GM18526 (cell line): ENCODE data around the gene DENND4A.

ENCODE experiments used
- POLR2A ChIP-seq: IDR thresholded peaks from 3 replicates; pipeline ENCODE4 v1.6.1; 2011; ENCODE audit not compliant: insufficient read length; ENCODE audit errors: extremely low read depth

DENND4A gene

GRCh38 chr15:65772930-65773329 lies 19.2 kb downstream of the DENND4A start:
- no peak for TF ChIP-seq POLR2A

- no peak for TF ChIP-seq POLR2A
These were observed 20.2 kb downstream of the DENND4A start for GRCh38 chr15:65771870-65772269.

GRCh38 chr15:65769482-65769881 lies 22.6 kb downstream of the DENND4A start:
- TF ChIP-seq POLR2A = no peak

GRCh38 chr15:65767895-65768294 lies 24.2 kb downstream of the DENND4A start:
- TF ChIP-seq POLR2A = no peak

- no peak for TF ChIP-seq POLR2A
These were observed 24.9 kb downstream of the DENND4A start for GRCh38 chr15:65767264-65767595.

- no peak for TF ChIP-seq POLR2A
These were observed 25.4 kb downstream of the DENND4A start for GRCh38 chr15:65766422-65767263.

GRCh38 chr15:65765106-65765505 lies 27.0 kb downstream of the DENND4A start:
- TF ChIP-seq POLR2A = no peak

GRCh38 chr15:65762914-65763787 lies 28.9 kb downstream of the DENND4A start:
- TF ChIP-seq POLR2A = no peak

GRCh38 chr15:65762399-65762798 lies 29.7 kb downstream of the DENND4A start:
- no peak for TF ChIP-seq POLR2A

GRCh38 chr15:65761210-65761926 lies 30.7 kb downstream of the DENND4A start:
- no peak for TF ChIP-seq POLR2A

GRCh38 chr15:65759441-65759840 lies 32.7 kb downstream of the DENND4A start:
- TF ChIP-seq POLR2A = no peak

GRCh38 chr15:65758242-65758641 lies 33.9 kb downstream of the DENND4A start:
- no peak for TF ChIP-seq POLR2A

- no peak for TF ChIP-seq POLR2A
These were observed 34.8 kb downstream of the DENND4A start for GRCh38 chr15:65757256-65757655.

- TF ChIP-seq POLR2A = no peak
These were observed 39.9 kb downstream of the DENND4A start for GRCh38 chr15:65752151-65752700.

- no peak for TF ChIP-seq POLR2A
These were observed 40.7 kb downstream of the DENND4A start for GRCh38 chr15:65751431-65751830.
